Neural crest cell (in vitro differentiated cells): ENCODE data around the gene NFYB. TPM values are rescaled to one million over a fixed set of nuclear protein-coding genes. Genes with fewer than 3 reads are reported as not detected.
"Not testable (repeated sequence)": the region's sequence is repeated elsewhere in the genome, so short reads cannot be mapped to it uniquely, and the experiment has no call there.

Source experiments
- DNase-seq: peaks from one replicate; pipeline ENCODE4 v3.0.0; 2021; ENCODE audit warnings: low read depth, mixed read lengths, low spot score
- H3K27ac Mint-ChIP-seq: one replicate; pipeline ENCODE4 v1.8.0; 2021; ENCODE audit warnings: mild to moderate bottlenecking, mixed read lengths; ENCODE audit not compliant: unreplicated experiment
- H3K27me3 Mint-ChIP-seq: 2 replicates; pipeline ENCODE4 v1.8.0; 2021; ENCODE audit warnings: low read depth, mild to moderate bottlenecking, mixed read lengths
- H3K36me3 Mint-ChIP-seq: 2 replicates; pipeline ENCODE4 v1.8.0; 2021; ENCODE audit warnings: low read depth, mild to moderate bottlenecking, mixed read lengths
- H3K4me1 Mint-ChIP-seq: 2 replicates; pipeline ENCODE4 v1.8.0; 2021; ENCODE audit warnings: mixed read lengths
- H3K4me3 Mint-ChIP-seq: one replicate; pipeline ENCODE4 v1.8.0; 2021; ENCODE audit warnings: mild to moderate bottlenecking, mixed read lengths
- H3K9me3 Mint-ChIP-seq: 2 replicates; pipeline ENCODE4 v1.8.0; 2021; ENCODE audit warnings: mixed read lengths
- CTCF ChIP-seq: fragments of 200-600 bp; sonication (generic); conservative IDR thresholded peaks from 2 replicates; pipeline ENCODE4 v1.5.0; 2021; ENCODE audit warnings: antibody characterized with exemption, mild to moderate bottlenecking
- total RNA-seq: library from RNA; stranded (reverse); gene quantifications from 2 replicates; pipeline ENCODE4 v1.2.1, GENCODE V29; 2021

Gene NFYB
- total RNA-seq, 1 donor from 2014 or later = 45.6 TPM

GRCh38 chr12:104130760-104131159 is 7.2 kb downstream of the NFYB start:
- no peaks in the 10 kb centered on the region for H3K9me3 Mint-ChIP-seq
- H3K4me1 Mint-ChIP-seq = peaks cover 16% of the 10 kb centered on the region
- no peak overlapping the region for H3K27ac Mint-ChIP-seq
- H3K4me3 Mint-ChIP-seq = no peak overlapping the region
- no peaks in the 10 kb centered on the region for H3K27me3 Mint-ChIP-seq
- TF ChIP-seq CTCF = no peak
- H3K36me3 Mint-ChIP-seq = peaks cover 2% of the 10 kb centered on the region
- DNase-seq = no peak

DNA sequence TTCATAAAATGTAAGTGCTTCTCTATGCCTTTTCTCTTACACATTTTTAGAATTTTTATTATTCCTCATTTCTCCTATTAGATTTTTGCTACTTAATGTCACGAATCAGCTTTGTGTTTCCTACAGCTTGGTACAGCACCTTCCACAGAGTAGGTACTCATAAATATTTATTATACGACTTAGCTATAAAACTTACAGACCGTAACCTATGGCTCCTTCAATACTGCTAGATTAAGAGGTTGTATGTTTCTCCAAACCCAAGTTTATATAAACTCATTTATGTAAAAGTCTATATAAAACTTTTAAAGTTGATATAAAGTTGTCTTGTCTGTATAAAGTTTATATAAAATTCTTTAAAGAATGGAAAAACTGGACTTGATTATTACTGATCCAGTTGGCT is 11.5 kb downstream of the NFYB start:
- no peaks in the 10 kb centered on the region for H3K9me3 Mint-ChIP-seq
- DNase-seq = no peak
- peaks cover 5% of the 10 kb centered on the region for H3K4me1 Mint-ChIP-seq
- no peak for TF ChIP-seq CTCF
- no peak overlapping the region for H3K27ac Mint-ChIP-seq
- no peaks in the 10 kb centered on the region for H3K27me3 Mint-ChIP-seq
- peaks cover 7% of the 10 kb centered on the region for H3K36me3 Mint-ChIP-seq
- H3K4me3 Mint-ChIP-seq = no peak overlapping the region

GRCh38 chr12:104122298-104122697 is 15.7 kb downstream of the NFYB start:
- no peak for DNase-seq
- H3K4me1 Mint-ChIP-seq = no peaks in the 10 kb centered on the region
- peaks cover 13% of the 10 kb centered on the region for H3K36me3 Mint-ChIP-seq
- H3K4me3 Mint-ChIP-seq = no peak overlapping the region
- no peak for TF ChIP-seq CTCF
- H3K9me3 Mint-ChIP-seq = no peaks in the 10 kb centered on the region
- H3K27me3 Mint-ChIP-seq = no peaks in the 10 kb centered on the region
- H3K27ac Mint-ChIP-seq = no peak overlapping the region

DNA sequence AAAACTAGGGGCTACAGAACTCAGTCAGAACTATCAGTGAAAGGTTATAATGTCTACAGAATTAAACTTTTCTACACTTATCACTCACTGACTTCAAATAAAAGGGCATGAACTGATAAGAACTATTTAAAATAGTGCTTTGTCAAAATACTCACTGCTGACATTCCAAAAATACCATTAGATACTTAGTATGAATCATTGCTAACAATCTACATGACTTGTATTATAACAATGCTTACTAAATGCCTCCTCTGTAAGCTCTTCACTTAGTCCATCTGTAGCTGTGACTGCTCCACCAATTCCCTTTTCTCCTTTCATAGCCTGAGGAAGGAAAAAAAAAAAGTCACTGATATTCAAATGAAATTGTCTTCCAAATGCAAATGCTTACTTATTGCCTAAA is 17.0 kb downstream of the NFYB start:
- DNase-seq = no peak
- no peak overlapping the region for H3K4me3 Mint-ChIP-seq
- TF ChIP-seq CTCF = no peak
- no peak overlapping the region for H3K27ac Mint-ChIP-seq
- no peaks in the 10 kb centered on the region for H3K27me3 Mint-ChIP-seq
- H3K4me1 Mint-ChIP-seq = no peaks in the 10 kb centered on the region
- H3K9me3 Mint-ChIP-seq = no peaks in the 10 kb centered on the region
- H3K36me3 Mint-ChIP-seq = peaks cover 13% of the 10 kb centered on the region

DNA sequence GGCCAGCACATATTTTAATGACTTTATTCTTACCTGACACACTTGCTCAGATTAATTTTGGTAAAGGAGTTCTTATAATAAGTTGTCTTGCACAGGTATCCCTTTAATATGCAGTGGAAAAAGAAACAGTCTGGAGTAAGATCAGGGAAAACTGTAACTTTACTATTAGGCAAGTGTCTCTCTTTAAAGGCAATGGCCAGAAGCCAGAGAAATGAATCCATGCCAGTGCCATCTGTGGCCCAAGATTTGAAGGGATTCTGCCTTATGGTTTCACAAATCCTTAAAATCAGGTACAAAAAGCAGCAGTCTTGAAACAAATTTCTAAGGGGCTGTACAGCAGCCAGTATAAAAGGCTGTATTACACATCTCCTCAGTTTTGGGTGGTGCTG is 22.4 kb downstream of the NFYB start:
- Mint-ChIP-seq H3K27ac (no peak overlapping the region), H3K9me3 (no peaks in the 10 kb centered on the region), H3K4me1 (no peaks in the 10 kb centered on the region), H3K4me3 (no peak overlapping the region), H3K36me3 (peaks cover 9% of the 10 kb centered on the region), H3K27me3 (no peaks in the 10 kb centered on the region)
- no peak for TF ChIP-seq CTCF
- no peak for DNase-seq

- not testable (repeated sequence) for H3K4me3 Mint-ChIP-seq, H3K4me1 Mint-ChIP-seq, H3K27me3 Mint-ChIP-seq, DNase-seq, H3K36me3 Mint-ChIP-seq, H3K9me3 Mint-ChIP-seq
- H3K27ac Mint-ChIP-seq = peak overlapping the region; percentile 50
Observed at GRCh38 chr12:104114834-104115586, 23.0 kb downstream of the NFYB start.
